C4-2B (cell line): ENCODE data around the gene SLC22A31.

Experiments used
- ZFX ChIP-seq: fragments of 450-650 bp; IDR thresholded peaks from 2 replicates; pipeline ENCODE4 v1.6.1; 2017
- TF ChIP-seq, protein P1 (sequence below): fragments of 450-650 bp; conservative IDR thresholded peaks from 2 replicates; pipeline ENCODE4 v1.5.1; 2017; ENCODE audit warnings: mild to moderate bottlenecking

DNA sequence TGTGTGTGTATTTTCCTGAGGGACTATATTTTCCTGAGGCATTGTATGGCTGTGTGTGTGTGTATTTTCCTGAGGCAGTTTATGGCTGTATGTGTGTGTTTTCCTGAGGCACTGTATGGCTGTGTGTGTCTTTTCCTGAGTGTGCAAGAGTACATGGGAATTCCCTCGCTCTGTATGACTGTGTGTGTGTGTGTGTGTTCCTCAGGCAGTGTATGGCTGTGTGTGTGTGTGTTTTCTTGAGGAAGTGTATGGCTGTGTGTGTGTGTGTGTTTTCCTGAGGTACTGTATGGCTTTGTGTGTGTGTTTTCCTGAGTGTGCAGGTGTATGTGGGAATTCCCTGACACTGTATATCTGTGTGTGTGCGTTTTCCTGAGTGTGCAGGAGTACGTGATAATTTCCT is 21.3 kb upstream of the SLC22A31 start:
- TF ChIP-seq, protein P1, sequence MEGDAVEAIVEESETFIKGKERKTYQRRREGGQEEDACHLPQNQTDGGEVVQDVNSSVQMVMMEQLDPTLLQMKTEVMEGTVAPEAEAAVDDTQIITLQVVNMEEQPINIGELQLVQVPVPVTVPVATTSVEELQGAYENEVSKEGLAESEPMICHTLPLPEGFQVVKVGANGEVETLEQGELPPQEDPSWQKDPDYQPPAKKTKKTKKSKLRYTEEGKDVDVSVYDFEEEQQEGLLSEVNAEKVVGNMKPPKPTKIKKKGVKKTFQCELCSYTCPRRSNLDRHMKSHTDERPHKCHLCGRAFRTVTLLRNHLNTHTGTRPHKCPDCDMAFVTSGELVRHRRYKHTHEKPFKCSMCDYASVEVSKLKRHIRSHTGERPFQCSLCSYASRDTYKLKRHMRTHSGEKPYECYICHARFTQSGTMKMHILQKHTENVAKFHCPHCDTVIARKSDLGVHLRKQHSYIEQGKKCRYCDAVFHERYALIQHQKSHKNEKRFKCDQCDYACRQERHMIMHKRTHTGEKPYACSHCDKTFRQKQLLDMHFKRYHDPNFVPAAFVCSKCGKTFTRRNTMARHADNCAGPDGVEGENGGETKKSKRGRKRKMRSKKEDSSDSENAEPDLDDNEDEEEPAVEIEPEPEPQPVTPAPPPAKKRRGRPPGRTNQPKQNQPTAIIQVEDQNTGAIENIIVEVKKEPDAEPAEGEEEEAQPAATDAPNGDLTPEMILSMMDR = no peak
- no peak for TF ChIP-seq ZFX
